GM11168 (cell line): ENCODE results near the gene EIF2S3B.

Experiments used
- in situ Hi-C: fragments of 300-500 bp; cut with MboI; formaldehyde crosslinking; loops from one replicate; pipeline ENCODE4 v1.12.0; 2022; ENCODE audit warnings: low sequenced_read_pairs; ENCODE audit not compliant: unreplicated experiment

The EIF2S3B gene

DNA sequence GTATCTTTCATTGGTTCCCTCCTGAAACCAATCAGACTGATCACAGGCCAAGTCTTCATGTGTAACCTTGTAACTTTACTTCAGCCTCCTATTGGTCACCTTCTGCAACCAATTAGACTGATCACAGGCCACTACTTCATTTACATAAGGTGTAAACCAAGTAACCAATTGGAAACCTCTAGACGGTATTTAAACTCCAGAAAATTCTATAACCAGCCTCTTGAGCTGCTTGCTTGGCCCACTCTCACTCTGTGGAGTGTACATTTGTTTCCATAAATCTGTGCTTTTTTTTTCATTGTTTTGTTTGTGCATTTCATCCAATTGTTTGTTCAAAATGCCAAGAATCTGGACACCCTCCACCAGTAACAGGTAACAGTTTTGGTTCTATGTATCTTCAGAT lies 47.5 kb downstream of the EIF2S3B start:
- in situ Hi-C loops = loop anchor here (25.0 kb wide), 1 partner anchor 191 kb away; no protein-coding TSS in a partner anchor

DNA sequence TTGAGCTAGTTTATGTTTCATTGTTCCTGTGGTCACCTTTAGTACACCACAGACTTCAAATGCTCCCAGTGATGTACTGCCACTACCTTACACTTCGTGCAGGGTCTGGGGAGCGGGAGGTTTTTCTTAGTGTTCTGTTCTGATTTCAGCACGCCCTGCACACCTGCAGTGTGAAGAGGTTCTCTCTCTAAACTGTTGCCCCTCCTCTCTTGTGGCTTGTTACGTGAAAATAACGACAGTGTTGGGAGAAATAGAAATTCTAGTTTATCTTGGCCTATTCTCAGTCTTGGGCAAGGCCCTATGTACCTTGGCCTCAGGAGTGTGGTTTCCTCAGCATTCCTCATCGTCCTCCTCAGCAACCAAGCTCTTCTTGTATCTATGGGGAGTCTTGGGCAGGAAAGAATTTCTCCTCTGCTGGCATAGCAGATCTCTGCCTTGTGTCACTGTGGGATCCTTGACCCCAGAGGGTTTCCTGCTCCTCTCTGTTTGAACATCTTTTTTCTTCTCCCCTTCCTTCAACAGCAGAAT lies 48.6 kb downstream of the EIF2S3B start:
- in situ Hi-C loops = loop anchor here (25.0 kb wide), 1 partner anchor 192 kb away; no protein-coding TSS in a partner anchor

DNA sequence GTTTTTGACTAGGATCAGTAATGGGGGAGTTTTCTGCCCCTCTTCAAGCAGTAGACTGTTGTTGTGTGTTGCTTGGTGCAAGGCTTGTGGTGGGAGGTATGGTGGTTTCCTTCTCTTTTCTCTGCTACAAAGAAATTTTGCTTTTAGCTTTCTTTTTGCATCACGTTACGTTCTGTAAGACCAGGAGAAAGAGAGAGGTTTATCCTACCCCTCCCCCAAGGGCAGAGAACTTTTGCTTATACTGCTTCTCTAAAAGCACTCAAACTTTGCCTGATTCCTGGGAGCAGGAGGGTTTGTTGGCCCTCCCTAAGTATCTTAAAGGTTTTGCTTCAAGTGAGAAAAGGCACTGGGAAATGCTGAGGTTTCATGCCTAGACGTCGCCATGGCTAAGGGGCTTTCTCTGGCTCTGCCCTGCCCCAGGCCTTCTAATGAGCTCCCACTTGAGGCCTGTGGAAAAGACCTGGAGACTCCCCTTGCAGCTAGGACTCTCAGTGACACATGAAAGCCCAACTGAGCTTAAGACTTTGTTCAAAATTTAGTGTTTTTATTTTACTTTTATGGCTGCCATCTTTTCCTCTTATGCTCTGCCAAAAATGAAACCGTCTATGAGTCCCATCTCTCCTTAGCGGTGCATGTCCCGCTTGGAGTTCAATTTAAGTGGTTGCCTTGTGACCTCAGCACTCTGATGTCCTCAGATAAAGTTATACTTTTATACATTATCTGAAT lies 49.2 kb downstream of the EIF2S3B start:
- in situ Hi-C loops = loop anchor here (25.0 kb wide), 1 partner anchor 193 kb away; no protein-coding TSS in a partner anchor

DNA sequence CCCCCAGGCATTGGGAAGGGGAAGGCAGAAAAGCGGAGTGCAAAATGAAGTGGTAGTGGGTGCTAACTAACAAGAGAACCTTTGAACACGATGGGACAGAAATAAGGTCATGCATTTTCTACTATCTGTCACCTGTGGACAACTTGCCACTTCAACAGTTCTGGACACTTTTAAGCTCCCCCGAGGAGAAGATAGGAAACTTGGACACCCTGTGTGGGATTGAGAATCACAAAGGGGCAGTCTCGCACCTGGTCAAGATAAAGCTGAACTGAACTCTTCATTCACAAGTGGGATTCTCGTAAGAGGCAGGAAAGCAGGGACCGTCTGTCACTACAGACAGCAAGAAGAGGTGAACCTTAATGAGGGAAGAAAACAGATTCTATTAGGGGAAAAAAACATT lies 51.6 kb downstream of the EIF2S3B start:
- in situ Hi-C loops = loop anchor here (25.0 kb wide), 1 partner anchor 195 kb away; no protein-coding TSS in a partner anchor

DNA sequence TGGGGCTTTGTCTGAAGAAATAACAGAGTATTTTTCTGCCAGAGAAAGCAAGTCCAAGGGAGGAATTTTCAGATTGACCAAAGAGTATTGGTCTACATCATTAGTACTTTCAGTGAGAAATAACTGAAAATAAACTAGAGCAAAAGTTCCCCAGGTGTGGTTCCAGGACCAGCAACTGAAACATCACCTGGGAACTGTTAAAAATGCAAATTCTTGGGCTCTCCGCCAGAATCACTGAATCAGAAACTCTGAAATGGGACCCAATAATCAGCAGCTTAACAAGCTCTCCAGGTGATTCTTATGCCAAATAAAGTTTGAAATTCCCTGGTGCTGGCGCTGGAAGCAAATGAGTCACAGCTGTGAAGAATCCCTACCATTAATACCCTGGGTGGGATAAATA lies 52.1 kb downstream of the EIF2S3B start:
- in situ Hi-C loops = loop anchor here (25.0 kb wide), 1 partner anchor 195 kb away; no protein-coding TSS in a partner anchor
